OCI-LY1 (cell line): ENCODE data around the gene ATP8B3.

ENCODE experiments used
- H2AFZ ChIP-seq: fragments of 200-600 bp; sonication (generic), shearing (Covaris generic); 2 replicates; pipeline ENCODE4 v1.6.0; 2014; ENCODE audit warnings: antibody characterized with exemption, mild to moderate bottlenecking, low read length
- H3F3A ChIP-seq: fragments of 200-600 bp; sonication (generic), shearing (Covaris generic); 2 replicates; pipeline ENCODE4 v1.6.0; 2014; ENCODE audit warnings: mild to moderate bottlenecking, antibody characterized with exemption, low read length, moderate library complexity; ENCODE audit not compliant: insufficient read depth
- H3K27ac ChIP-seq: fragments of 200-600 bp; sonication (generic); 2 replicates; pipeline ENCODE4 v1.5.1; 2014; ENCODE audit warnings: low read length, mixed run types, mild to moderate bottlenecking, low read depth; ENCODE audit not compliant: poor library complexity, severe bottlenecking
- H3K27me3 ChIP-seq: fragments of 200-600 bp; sonication (generic); 2 replicates; pipeline ENCODE4 v1.6.0; 2014; ENCODE audit warnings: antibody characterized with exemption, mild to moderate bottlenecking, low read length, moderate library complexity; ENCODE audit not compliant: insufficient read depth
- H3K36me3 ChIP-seq: fragments of 200-600 bp; sonication (generic); 2 replicates; pipeline ENCODE4 v1.6.1; 2014; ENCODE audit warnings: mild to moderate bottlenecking, antibody characterized with exemption, low read length, moderate library complexity, mixed read lengths; ENCODE audit not compliant: insufficient read depth
- H3K4me1 ChIP-seq: fragments of 200-600 bp; sonication (generic); 2 replicates; pipeline ENCODE4 v1.5.1; 2014; ENCODE audit warnings: mild to moderate bottlenecking, low read length, moderate library complexity; ENCODE audit not compliant: insufficient read depth, severe bottlenecking
- H3K4me2 ChIP-seq: fragments of 200-600 bp; sonication (generic), shearing (Covaris generic); 2 replicates; pipeline ENCODE4 v1.6.1; 2014; ENCODE audit warnings: low read length
- H3K4me3 ChIP-seq: fragments of 200-600 bp; sonication (generic); 2 replicates; pipeline ENCODE4 v1.5.1; 2014; ENCODE audit warnings: low read length, low read depth, mild to moderate bottlenecking, mixed read lengths; ENCODE audit not compliant: poor library complexity, severe bottlenecking
- H3K79me2 ChIP-seq: fragments of 200-600 bp; shearing (Covaris generic); 2 replicates; pipeline ENCODE4 v1.6.1; 2016; ENCODE audit warnings: mixed run types, low read length, mixed read lengths; ENCODE audit not compliant: insufficient read depth
- H3K9ac ChIP-seq: fragments of 200-600 bp; sonication (generic), shearing (Covaris generic); 2 replicates; pipeline ENCODE4 v1.6.1; 2014; ENCODE audit warnings: mild to moderate bottlenecking, low read length, mixed read lengths
- H3K9me2 ChIP-seq: fragments of 200-600 bp; sonication (generic), shearing (Covaris generic); 2 replicates; pipeline ENCODE4 v1.6.1; 2014; ENCODE audit warnings: low read depth, mild to moderate bottlenecking, low read length, mixed read lengths
- H3K9me3 ChIP-seq: fragments of 200-600 bp; shearing (Covaris generic); 2 replicates; pipeline ENCODE4 v1.6.1; 2014; ENCODE audit warnings: low read length, mixed read lengths
- H4K20me1 ChIP-seq: fragments of 200-600 bp; sonication (generic), shearing (Covaris generic); 2 replicates; pipeline ENCODE4 v1.6.0; 2016; ENCODE audit warnings: mild to moderate bottlenecking, low read length; ENCODE audit not compliant: insufficient read depth
- EZH2 ChIP-seq: fragments of 200-600 bp; sonication (generic), shearing (Covaris generic); IDR thresholded peaks from 2 replicates; pipeline ENCODE4 v1.8.0; 2017; ENCODE audit warnings: borderline replicate concordance, mixed run types, mild to moderate bottlenecking, antibody characterized with exemption, low read length, moderate library complexity, mixed read lengths
- TF ChIP-seq, protein P1 (sequence below): fragments of 200-600 bp; sonication (generic), shearing (Covaris generic); IDR thresholded peaks from 2 replicates; pipeline ENCODE4 v1.5.1; 2017; ENCODE audit warnings: mild to moderate bottlenecking, antibody characterized with exemption, low read length, moderate library complexity, mixed read lengths

The ATP8B3 gene

DNA sequence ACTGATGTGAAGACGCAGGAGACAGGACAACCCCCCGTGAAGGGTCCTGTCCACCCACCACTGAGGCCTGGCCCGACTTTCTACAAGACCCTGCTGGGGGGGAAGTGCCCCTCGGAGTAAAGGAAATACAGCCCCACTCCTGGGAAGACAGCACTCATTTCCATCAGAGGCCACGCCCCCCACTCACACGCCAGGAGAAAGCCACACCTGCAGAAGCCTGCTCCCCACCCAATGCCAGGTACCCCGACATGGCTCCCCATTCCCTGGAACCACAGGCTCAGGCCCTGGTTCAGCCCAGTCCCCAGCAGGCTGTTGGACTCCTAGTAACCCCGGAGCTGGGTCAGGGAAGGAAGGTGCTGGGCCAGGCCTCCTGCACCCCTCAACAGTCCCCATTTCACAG is 10.9 kb upstream of the ATP8B3 start:
- Histone ChIP-seq H3K27me3 (no peaks in the 10 kb centered on the region), H4K20me1 (no peaks in the 10 kb centered on the region), H2AFZ (no peak overlapping the region), H3K36me3 (peaks cover 75% of the 10 kb centered on the region), H3K4me3 (no peak overlapping the region), H3K4me1 (peaks cover 20% of the 10 kb centered on the region), H3K9ac (no peak overlapping the region), H3K9me3 (no peaks in the 10 kb centered on the region), H3K9me2 (no peaks in the 10 kb centered on the region), H3K4me2 (no peak overlapping the region), H3F3A (no peaks in the 10 kb centered on the region), H3K79me2 (no peaks in the 10 kb centered on the region), H3K27ac (no peak overlapping the region)
- no peak for TF ChIP-seq EZH2
- TF ChIP-seq, protein P1, sequence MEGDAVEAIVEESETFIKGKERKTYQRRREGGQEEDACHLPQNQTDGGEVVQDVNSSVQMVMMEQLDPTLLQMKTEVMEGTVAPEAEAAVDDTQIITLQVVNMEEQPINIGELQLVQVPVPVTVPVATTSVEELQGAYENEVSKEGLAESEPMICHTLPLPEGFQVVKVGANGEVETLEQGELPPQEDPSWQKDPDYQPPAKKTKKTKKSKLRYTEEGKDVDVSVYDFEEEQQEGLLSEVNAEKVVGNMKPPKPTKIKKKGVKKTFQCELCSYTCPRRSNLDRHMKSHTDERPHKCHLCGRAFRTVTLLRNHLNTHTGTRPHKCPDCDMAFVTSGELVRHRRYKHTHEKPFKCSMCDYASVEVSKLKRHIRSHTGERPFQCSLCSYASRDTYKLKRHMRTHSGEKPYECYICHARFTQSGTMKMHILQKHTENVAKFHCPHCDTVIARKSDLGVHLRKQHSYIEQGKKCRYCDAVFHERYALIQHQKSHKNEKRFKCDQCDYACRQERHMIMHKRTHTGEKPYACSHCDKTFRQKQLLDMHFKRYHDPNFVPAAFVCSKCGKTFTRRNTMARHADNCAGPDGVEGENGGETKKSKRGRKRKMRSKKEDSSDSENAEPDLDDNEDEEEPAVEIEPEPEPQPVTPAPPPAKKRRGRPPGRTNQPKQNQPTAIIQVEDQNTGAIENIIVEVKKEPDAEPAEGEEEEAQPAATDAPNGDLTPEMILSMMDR, result no peak

DNA sequence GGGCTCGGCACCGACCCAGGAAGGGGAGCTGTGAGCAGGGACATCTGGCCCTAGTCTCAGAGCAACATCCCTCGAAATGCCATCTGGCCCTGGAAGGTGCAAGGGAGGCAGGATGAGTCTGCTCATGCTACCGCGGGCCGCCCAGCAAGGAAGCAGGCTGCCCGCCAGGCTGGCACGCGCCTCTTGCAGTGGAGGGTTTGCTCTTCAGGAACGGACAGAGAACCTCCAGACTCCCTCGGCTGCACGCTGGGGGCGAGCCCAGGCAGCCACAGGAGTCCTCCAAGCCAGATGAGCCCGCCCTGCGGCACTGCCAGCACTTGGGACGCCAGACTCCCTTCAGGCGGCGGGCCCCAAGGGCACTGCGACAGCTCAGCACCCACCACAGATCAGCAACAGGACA is 10.1 kb upstream of the ATP8B3 start:
- H3K9me2 ChIP-seq, result no peaks in the 10 kb centered on the region
- no peaks in the 10 kb centered on the region for H3F3A ChIP-seq
- H3K9me3 ChIP-seq, result no peaks in the 10 kb centered on the region
- no peaks in the 10 kb centered on the region for H3K79me2 ChIP-seq
- H3K9ac ChIP-seq, result no peak overlapping the region
- H3K27me3 ChIP-seq, result no peaks in the 10 kb centered on the region
- no peak overlapping the region for H2AFZ ChIP-seq
- H3K4me3 ChIP-seq, result no peak overlapping the region
- H3K4me1 ChIP-seq, result peaks cover 14% of the 10 kb centered on the region
- no peak overlapping the region for H3K4me2 ChIP-seq
- TF ChIP-seq, protein P1, result no peak
- no peak for TF ChIP-seq EZH2
- H3K36me3 ChIP-seq, result peaks cover 78% of the 10 kb centered on the region
- H4K20me1 ChIP-seq, result no peaks in the 10 kb centered on the region
- H3K27ac ChIP-seq, result no peak overlapping the region

DNA sequence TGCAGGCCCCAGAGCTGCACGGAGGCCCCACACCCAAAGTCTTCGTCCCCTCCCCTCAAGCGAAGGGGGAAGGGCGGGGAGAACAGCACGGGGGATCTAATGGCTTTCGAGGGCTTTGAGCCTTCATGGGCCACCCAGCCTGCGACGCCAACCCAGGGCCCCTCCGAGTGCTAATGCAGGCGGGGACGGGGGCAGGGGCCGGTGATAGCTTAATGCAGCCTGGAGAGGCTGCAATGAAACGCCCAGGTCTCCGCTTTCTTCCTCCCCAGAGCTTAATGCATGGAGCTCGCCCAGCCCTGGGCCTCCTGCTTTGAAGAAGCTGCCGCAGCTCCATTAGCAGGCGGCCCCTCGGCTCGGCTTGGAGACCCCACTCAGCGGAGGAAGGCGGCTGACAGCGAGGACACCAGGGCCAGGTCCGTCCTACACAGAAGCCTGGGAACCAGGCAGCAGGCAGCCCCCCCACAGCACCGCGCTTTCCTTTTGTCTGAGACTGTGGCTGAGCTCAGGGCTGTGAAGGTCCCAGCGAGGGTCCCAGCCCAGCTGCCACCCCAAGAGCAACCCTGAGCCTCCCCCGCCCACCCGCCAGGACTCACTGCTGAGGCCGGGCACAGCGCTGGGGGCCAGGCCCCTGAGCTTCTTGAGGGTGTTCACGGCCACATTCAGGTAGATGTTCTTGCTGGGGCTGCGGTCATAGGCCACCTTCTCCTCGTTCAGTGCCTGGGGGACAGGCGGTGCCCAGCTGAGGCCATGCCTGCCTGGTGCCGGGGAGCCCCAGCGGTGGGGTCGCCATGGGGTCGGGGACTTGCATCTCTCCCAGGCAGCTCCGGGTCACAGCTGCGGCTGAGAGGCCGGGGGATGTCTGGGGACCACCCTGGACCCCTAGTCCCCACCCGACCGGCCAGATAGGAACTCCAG is 7.5 kb upstream of the ATP8B3 start:
- no peak overlapping the region for H3K9ac ChIP-seq
- H3K79me2 ChIP-seq, result no peaks in the 10 kb centered on the region
- H3K4me3 ChIP-seq, result no peak overlapping the region
- H4K20me1 ChIP-seq, result no peaks in the 10 kb centered on the region
- TF ChIP-seq EZH2, result no peak
- TF ChIP-seq, protein P1, result no peak
- H3K4me2 ChIP-seq, result no peak overlapping the region
- no peak overlapping the region for H2AFZ ChIP-seq
- H3K4me1 ChIP-seq, result no peaks in the 10 kb centered on the region
- no peaks in the 10 kb centered on the region for H3K9me3 ChIP-seq
- H3K36me3 ChIP-seq, result peaks cover 88% of the 10 kb centered on the region
- H3F3A ChIP-seq, result no peaks in the 10 kb centered on the region
- no peak overlapping the region for H3K27ac ChIP-seq
- H3K27me3 ChIP-seq, result no peaks in the 10 kb centered on the region
- no peaks in the 10 kb centered on the region for H3K9me2 ChIP-seq
